Keratinocyte (primary cell): ENCODE data around the gene FXYD6. TPM values are rescaled to one million over a fixed set of nuclear protein-coding genes. Genes with fewer than 3 reads are reported as not detected.

Experiments
- DNase-seq: peaks from one replicate; pipeline ENCODE4 v3.0.0-alpha.2; 2011; ENCODE audit warnings: low read depth, missing footprints, low spot score
- FAIRE-seq: peaks from 2 replicates; lab custom pipeline; 2011; peaks lifted over from hg19 to GRCh38; lab: Jason Lieb, UNC
- H2AFZ ChIP-seq: 2 replicates; pipeline ENCODE4 v1.6.0; 2012; ENCODE audit warnings: low read length, control low read depth, inconsistent platforms; ENCODE audit not compliant: control insufficient read depth
- H3K27ac ChIP-seq: 2 replicates; pipeline ENCODE4 v1.5.1; 2011; ENCODE audit warnings: low read length; ENCODE audit not compliant: control insufficient read depth, insufficient read depth
- H3K27me3 ChIP-seq: 3 replicates; pipeline ENCODE4 v1.6.0; 2011; ENCODE audit warnings: low read length; ENCODE audit not compliant: control insufficient read depth, insufficient read depth; ENCODE audit errors: extremely low read depth
- H3K36me3 ChIP-seq, 2 experiments: 2 replicates in 1 of 2; 3 replicates in 1 of 2; pipeline ENCODE4 v1.5.1; 2011; ENCODE audit warnings: low read length in 2 of 2, mild to moderate bottlenecking in 1 of 2; ENCODE audit not compliant: control insufficient read depth in 2 of 2, insufficient read depth in 2 of 2; ENCODE audit errors: extremely low read depth in 1 of 2
- H3K4me1 ChIP-seq: 3 replicates; pipeline ENCODE4 v1.5.1; 2011; ENCODE audit warnings: low read length; ENCODE audit not compliant: control insufficient read depth, insufficient read depth; ENCODE audit errors: extremely low read depth
- H3K4me2 ChIP-seq: 3 replicates; pipeline ENCODE4 v1.6.0; 2011; ENCODE audit warnings: low read depth, low read length; ENCODE audit not compliant: control insufficient read depth, insufficient read depth; ENCODE audit errors: extremely low read depth
- H3K4me3 ChIP-seq, 3 experiments: fragments of 200-600 bp in 1 of 3; sonication (generic) in 1 of 3; 2 replicates in 2 of 3; 3 replicates in 1 of 3; pipeline ENCODE4 v1.5.1; 2011 to 2016; ENCODE audit warnings: low read length in 3 of 3, mild to moderate bottlenecking in 3 of 3, control low read depth in 2 of 3, inconsistent platforms in 1 of 3, low read depth in 1 of 3, mixed read lengths in 1 of 3, mixed run types in 1 of 3, moderate library complexity in 1 of 3; ENCODE audit not compliant: control insufficient read depth in 2 of 3, insufficient read depth in 2 of 3; ENCODE audit errors: extremely low read depth in 1 of 3
- H3K79me2 ChIP-seq: 2 replicates; pipeline ENCODE4 v1.6.0; 2012; ENCODE audit warnings: low read length; ENCODE audit not compliant: control insufficient read depth, insufficient read depth
- H3K9ac ChIP-seq: 3 replicates; pipeline ENCODE4 v1.6.0; 2011; ENCODE audit warnings: low read length; ENCODE audit not compliant: control insufficient read depth, insufficient read depth; ENCODE audit errors: extremely low read depth
- H3K9me1 ChIP-seq: 3 replicates; pipeline ENCODE4 v1.6.0; 2011; ENCODE audit warnings: low read length; ENCODE audit not compliant: control insufficient read depth, insufficient read depth; ENCODE audit errors: extremely low read depth
- H3K9me3 ChIP-seq: 2 replicates; pipeline ENCODE4 v1.5.1; 2012; ENCODE audit warnings: low read depth, low read length; ENCODE audit not compliant: control insufficient read depth
- H4K20me1 ChIP-seq: 3 replicates; pipeline ENCODE4 v1.6.0; 2011; ENCODE audit warnings: low read length; ENCODE audit not compliant: control insufficient read depth, insufficient read depth; ENCODE audit errors: extremely low read depth
- EZH2 ChIP-seq: IDR thresholded peaks from one replicate; pipeline ENCODE4 v1.6.1; 2012; ENCODE audit warnings: inconsistent platforms, mild to moderate bottlenecking, low read length, moderate library complexity
- dilution Hi-C: fragments of 300-500 bp; cut with MboI; formaldehyde crosslinking; loops from one replicate; pipeline ENCODE4 v1.7.0; 2020; ENCODE audit warnings: low sequenced_read_pairs; ENCODE audit not compliant: extremely low pct_ligation_motif_present
- polyA plus RNA-seq, 5 experiments: library from polyadenylated mRNA; depleted of rRNA in 3 of 5; stranded (reverse) in 3 of 5; stranded (forward) in 1 of 5; unstranded in 1 of 5; fragments of >200 nt; gene quantifications; 1 replicate in 1 of 5; 2 replicates in 3 of 5; 3 replicates in 1 of 5; pipeline versions ENCODE4 v1.2.1 to v1.2.3, GENCODE V29; 2011 to 2012; ENCODE audit warnings: missing spikeins in 2 of 5, low read depth in 1 of 5, low replicate concordance in 1 of 5
- TF ChIP-seq, protein P1 (sequence below), 3 experiments: IDR thresholded peaks in 1 of 3; conservative IDR thresholded peaks in 1 of 3; optimal IDR thresholded peaks in 1 of 3; 2 replicates in 2 of 3; 3 replicates in 1 of 3; pipeline versions ENCODE3 to v1.5.1; 2011; ENCODE audit warnings: low read length in 3 of 3, mild to moderate bottlenecking in 3 of 3, moderate library complexity in 2 of 3, control low read depth in 1 of 3, inconsistent platforms in 1 of 3; ENCODE audit not compliant: insufficient read depth in 2 of 3; ENCODE audit errors: extremely low read depth in 1 of 3

The FXYD6 gene
- polyA plus RNA-seq, 1 donor (not counting 4 experiments of a cell fraction or from before 2014, with no cell fraction given): not detected

- Histone ChIP-seq H3K9ac (no peak overlapping the region), H4K20me1 (no peaks in the 10 kb centered on the region), H2AFZ (no peak overlapping the region), H3K4me3 (no peak overlapping the region), H3K4me2 (no peak overlapping the region), H3K36me3 (no peaks in the 10 kb centered on the region), H3K9me3 (no peaks in the 10 kb centered on the region), H3K79me2 (no peaks in the 10 kb centered on the region), H3K27me3 (peaks cover 22% of the 10 kb centered on the region), H3K9me1 (no peaks in the 10 kb centered on the region), H3K4me1 (no peaks in the 10 kb centered on the region), H3K27ac (no peak overlapping the region)
- dilution Hi-C loops: no loop called here
- FAIRE-seq (no peak), DNase-seq (no peak)
- no peak for TF ChIP-seq EZH2
- TF ChIP-seq, protein P1, sequence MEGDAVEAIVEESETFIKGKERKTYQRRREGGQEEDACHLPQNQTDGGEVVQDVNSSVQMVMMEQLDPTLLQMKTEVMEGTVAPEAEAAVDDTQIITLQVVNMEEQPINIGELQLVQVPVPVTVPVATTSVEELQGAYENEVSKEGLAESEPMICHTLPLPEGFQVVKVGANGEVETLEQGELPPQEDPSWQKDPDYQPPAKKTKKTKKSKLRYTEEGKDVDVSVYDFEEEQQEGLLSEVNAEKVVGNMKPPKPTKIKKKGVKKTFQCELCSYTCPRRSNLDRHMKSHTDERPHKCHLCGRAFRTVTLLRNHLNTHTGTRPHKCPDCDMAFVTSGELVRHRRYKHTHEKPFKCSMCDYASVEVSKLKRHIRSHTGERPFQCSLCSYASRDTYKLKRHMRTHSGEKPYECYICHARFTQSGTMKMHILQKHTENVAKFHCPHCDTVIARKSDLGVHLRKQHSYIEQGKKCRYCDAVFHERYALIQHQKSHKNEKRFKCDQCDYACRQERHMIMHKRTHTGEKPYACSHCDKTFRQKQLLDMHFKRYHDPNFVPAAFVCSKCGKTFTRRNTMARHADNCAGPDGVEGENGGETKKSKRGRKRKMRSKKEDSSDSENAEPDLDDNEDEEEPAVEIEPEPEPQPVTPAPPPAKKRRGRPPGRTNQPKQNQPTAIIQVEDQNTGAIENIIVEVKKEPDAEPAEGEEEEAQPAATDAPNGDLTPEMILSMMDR (optimal IDR thresholded peaks at IDR 0.05 in 1 of 3, IDR thresholded peaks at IDR 0.05 in 1 of 3, conservative IDR thresholded peaks at IDR 0.05 in 1 of 3; ENCODE audit: extremely low read depth in 1 of 3, insufficient read depth in 2 of 3, low read length in 3 of 3): no peak
Measured at GRCh38 chr11:117868815-117869561, 7.5 kb downstream of the FXYD6 start.

DNA sequence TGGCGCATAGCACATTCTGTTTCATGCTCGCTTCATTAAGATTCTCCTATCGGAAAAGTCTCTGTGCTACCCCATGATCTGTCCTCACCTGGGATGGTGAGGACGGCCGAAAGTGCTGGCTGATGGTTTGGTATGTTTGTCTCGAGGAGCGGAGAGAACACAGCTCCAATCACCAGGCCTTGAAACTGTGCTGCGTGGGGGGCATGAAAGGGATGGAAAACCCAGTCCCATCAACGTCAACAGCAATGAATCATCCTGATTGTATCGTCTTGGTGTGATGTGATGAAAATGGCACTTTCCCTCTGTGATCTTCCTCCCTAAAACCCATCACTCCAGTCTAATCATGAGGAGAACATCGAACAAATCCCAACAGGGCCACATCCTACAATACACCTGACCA lies 8.4 kb downstream of the FXYD6 start:
- no peaks in the 10 kb centered on the region for H3K9me3 ChIP-seq
- no peaks in the 10 kb centered on the region for H3K4me1 ChIP-seq
- no peaks in the 10 kb centered on the region for H3K36me3 ChIP-seq
- no peak overlapping the region for H3K9ac ChIP-seq
- FAIRE-seq (no peak), DNase-seq (no peak)
- no peaks in the 10 kb centered on the region for H3K9me1 ChIP-seq
- no peak overlapping the region for H3K4me2 ChIP-seq
- H3K4me3 ChIP-seq: no peak overlapping the region
- H4K20me1 ChIP-seq: no peaks in the 10 kb centered on the region
- no peaks in the 10 kb centered on the region for H3K79me2 ChIP-seq
- no peak overlapping the region for H3K27ac ChIP-seq
- H2AFZ ChIP-seq: no peak overlapping the region
- dilution Hi-C loops: no loop called here
- peaks cover 15% of the 10 kb centered on the region for H3K27me3 ChIP-seq
- TF ChIP-seq, protein P1 (optimal IDR thresholded peaks at IDR 0.05 in 1 of 3, IDR thresholded peaks at IDR 0.05 in 1 of 3, conservative IDR thresholded peaks at IDR 0.05 in 1 of 3; ENCODE audit: extremely low read depth in 1 of 3, insufficient read depth in 2 of 3, low read length in 3 of 3): no peak
- no peak for TF ChIP-seq EZH2
